ENCODE results near the gene HELZ. TPM values are rescaled to one million over a fixed set of nuclear protein-coding genes. Genes with fewer than 3 reads are reported as not detected.

HELZ gene
- total and polyA plus RNA-seq, 10 donors, result 2.5 to 154 (median 88.7) TPM

DNA sequence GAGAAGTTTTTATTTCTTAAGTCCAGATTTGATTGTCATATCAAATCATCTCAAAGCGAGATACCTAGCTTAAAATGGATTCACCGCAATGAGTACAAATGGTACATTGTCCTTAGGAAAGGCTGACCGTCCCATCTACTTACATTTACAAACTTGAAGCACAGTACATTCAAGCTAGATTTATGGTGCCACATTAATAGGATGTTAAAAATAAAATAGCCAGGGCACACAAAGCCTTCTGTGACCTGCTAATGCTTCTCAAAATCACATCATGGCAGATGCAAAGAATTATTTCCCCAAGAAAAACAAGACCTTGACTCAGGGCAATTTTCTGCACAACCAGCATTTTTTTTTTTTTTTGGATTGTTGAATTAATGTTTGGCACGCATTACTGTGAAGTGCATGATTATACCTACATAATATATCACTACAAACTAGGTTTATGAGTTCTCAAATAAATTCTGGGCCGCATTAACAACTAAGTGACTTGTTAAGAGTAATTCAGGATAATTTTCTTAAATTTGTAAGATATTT, 175.3 kb downstream of the HELZ start:
- WGBS, 5 donors, result 89 to 96% (median 95%) methylated on average over 5 of the region's 5 CpGs
- H3K36me3 ChIP-seq, result peaks cover 0 to 31% (median 13%) of the 10 kb centered on the region in 6 donors
- intact Hi-C loops (cut with DNase I; ENCODE audit: low total_unique reads), result no loop called here

DNA sequence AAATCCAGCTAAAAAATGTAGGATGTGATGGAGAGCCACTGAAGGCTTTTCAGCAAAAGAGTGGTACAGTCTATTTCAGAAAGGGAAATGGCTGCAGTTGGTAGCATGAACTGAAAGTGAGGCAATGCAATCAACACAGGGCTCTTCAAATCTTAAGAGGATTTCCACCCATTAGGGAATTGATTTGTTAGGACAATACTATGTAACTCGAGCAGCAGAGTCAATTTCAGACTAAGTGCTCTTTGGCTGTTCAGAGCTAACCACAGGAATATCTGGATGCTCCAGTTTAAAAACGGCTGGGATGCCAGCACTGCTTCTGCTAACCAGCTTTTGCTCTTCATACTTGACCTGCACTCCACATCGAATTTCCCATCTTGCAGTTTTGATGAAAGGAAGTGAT, 176.0 kb downstream of the HELZ start:
- intact Hi-C loops (cut with DNase I; ENCODE audit: low total_unique reads), result no loop called here
- TF ChIP-seq POLR2A (IDR thresholded peaks at IDR 0.05) (no peak), POLR2AphosphoS5 (IDR thresholded peaks at IDR 0.05) (no peak)
- TF ChIP-seq, protein P1, sequence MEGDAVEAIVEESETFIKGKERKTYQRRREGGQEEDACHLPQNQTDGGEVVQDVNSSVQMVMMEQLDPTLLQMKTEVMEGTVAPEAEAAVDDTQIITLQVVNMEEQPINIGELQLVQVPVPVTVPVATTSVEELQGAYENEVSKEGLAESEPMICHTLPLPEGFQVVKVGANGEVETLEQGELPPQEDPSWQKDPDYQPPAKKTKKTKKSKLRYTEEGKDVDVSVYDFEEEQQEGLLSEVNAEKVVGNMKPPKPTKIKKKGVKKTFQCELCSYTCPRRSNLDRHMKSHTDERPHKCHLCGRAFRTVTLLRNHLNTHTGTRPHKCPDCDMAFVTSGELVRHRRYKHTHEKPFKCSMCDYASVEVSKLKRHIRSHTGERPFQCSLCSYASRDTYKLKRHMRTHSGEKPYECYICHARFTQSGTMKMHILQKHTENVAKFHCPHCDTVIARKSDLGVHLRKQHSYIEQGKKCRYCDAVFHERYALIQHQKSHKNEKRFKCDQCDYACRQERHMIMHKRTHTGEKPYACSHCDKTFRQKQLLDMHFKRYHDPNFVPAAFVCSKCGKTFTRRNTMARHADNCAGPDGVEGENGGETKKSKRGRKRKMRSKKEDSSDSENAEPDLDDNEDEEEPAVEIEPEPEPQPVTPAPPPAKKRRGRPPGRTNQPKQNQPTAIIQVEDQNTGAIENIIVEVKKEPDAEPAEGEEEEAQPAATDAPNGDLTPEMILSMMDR (IDR thresholded peaks at IDR 0.05 in 8 of 11, conservative IDR thresholded peaks at IDR 0.05 in 3 of 11), result no peak
- Histone ChIP-seq H3K27me3 (replicated peaks in 1 of 7) (no peaks in the 10 kb centered on the region), H3K27ac (no peak overlapping the region), H3K36me3 (peaks cover 0 to 24% (median 13%) of the 10 kb centered on the region in 6 donors), H3K4me3 (no peak overlapping the region), H3K9me3 (no peaks in the 10 kb centered on the region), H3K4me1 (no peaks in the 10 kb centered on the region)
- WGBS, 5 donors, result 67 to 74% (median 73%) methylated on average over 3 of the region's 3 CpGs
- DNase-seq, result no peak

More for the DNA sequence above, 175.3 kb downstream of the HELZ start:
- Histone ChIP-seq H3K4me1 (no peaks in the 10 kb centered on the region), H3K9me3 (no peaks in the 10 kb centered on the region), H3K4me3 (no peak overlapping the region), H3K27ac (no peak overlapping the region), H3K27me3 (replicated peaks in 1 of 7) (no peaks in the 10 kb centered on the region)
- DNase-seq, result no peak
- TF ChIP-seq POLR2AphosphoS5 (IDR thresholded peaks at IDR 0.05) (no peak), POLR2A (IDR thresholded peaks at IDR 0.05) (no peak)
- TF ChIP-seq, protein P1 (IDR thresholded peaks at IDR 0.05 in 8 of 11, conservative IDR thresholded peaks at IDR 0.05 in 3 of 11), result no peak

- TF ChIP-seq POLR2AphosphoS5 (IDR thresholded peaks at IDR 0.05) (no peak), POLR2A (IDR thresholded peaks at IDR 0.05) (no peak)
- TF ChIP-seq, protein P1 (IDR thresholded peaks at IDR 0.05 in 8 of 11, conservative IDR thresholded peaks at IDR 0.05 in 3 of 11), result no peak
Measured at GRCh38 chr17:67067571-67068482, 177.2 kb downstream of the HELZ start.

DNA sequence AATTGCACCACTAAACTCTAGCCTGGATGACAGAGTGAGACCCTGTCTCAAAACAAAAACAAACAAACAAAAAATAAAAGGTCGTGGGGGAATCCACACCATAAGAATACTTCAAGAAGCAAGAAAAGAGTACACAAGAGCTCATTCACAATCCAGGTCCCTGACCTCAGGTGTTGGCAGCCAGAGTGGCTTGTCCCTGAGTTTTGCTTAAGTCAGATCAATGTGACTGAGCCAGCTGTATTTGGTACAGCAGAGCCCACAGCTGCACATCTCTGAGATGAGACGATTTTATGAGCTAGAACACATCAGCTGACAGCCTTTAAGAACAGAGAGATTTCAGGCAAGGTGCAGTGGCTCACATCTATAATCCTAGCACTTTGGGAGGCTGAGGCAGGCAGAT, 178.3 kb downstream of the HELZ start:
- Histone ChIP-seq H3K36me3 (peaks cover 0 to 3% (median 0%) of the 10 kb centered on the region in 6 donors), H3K9me3 (no peaks in the 10 kb centered on the region), H3K27me3 (replicated peaks in 1 of 7) (no peaks in the 10 kb centered on the region), H3K27ac (no peak overlapping the region), H3K4me3 (no peak overlapping the region), H3K4me1 (no peaks in the 10 kb centered on the region)
- no peak for DNase-seq
- WGBS, 5 donors, result 63 to 86% (median 78%) methylated on average over 1 to 2 of the region's 2 CpGs
- intact Hi-C loops (cut with DNase I; ENCODE audit: low total_unique reads), result no loop called here
- no peak for TF ChIP-seq POLR2A (IDR thresholded peaks at IDR 0.05)
- no peak for TF ChIP-seq POLR2AphosphoS5 (IDR thresholded peaks at IDR 0.05)
- TF ChIP-seq, protein P1 (IDR thresholded peaks at IDR 0.05 in 8 of 11, conservative IDR thresholded peaks at IDR 0.05 in 3 of 11), result no peak

More at GRCh38 chr17:67067571-67068482, 177.2 kb downstream of the HELZ start:
- intact Hi-C loops (cut with DNase I; ENCODE audit: low total_unique reads), result no loop called here
- no peak for DNase-seq
- Histone ChIP-seq H3K4me3 (no peak overlapping the region), H3K9me3 (no peaks in the 10 kb centered on the region), H3K36me3 (peaks cover 0 to 14% (median 9%) of the 10 kb centered on the region in 6 donors), H3K27ac (no peak overlapping the region), H3K4me1 (no peaks in the 10 kb centered on the region), H3K27me3 (replicated peaks in 1 of 7) (no peaks in the 10 kb centered on the region)
- WGBS, 5 donors, result 86 to 96% (median 90%) methylated on average over 13 of the region's 13 CpGs
